ENCODE measurements around the gene ITLN2.
"Not testable (repeated sequence)": the region's sequence is repeated elsewhere in the genome, so short reads cannot be mapped to it uniquely, and the experiment has no call there.

DNA sequence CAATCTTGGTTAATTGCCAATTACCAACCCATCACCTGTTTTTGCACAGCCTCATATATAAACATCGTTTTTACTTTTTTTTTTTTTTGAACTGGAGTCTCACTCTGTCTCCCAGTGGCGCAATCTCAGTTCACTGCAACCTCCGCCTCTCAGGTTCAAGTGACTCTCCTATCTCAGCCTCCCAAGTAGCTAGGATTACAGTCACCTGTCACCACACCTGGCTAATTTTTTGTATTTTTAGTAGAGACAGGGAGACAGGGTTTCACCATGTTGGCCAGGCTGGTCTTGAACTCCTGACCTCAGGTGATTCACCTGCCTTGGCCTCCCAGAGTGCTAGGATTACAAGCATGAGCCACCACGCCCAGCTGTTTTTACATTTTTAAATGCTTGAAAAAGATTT is 37.4 kb upstream of the ITLN2 start:
- TF ChIP-seq TAF1 (IDR thresholded peaks at IDR 0.05; ENCODE audit: low read depth, low read length); CTCF (IDR thresholded peaks at IDR 0.05; ENCODE audit: control extremely low read depth in 1 of 3, insufficient read depth in 1 of 3, low read depth in 1 of 3, low read length in 3 of 3); JUN (IDR thresholded peaks at IDR 0.05; ENCODE audit: low read depth, low read length); CEBPB (IDR thresholded peaks at IDR 0.05; ENCODE audit: low read depth, low read length); RAD21 (IDR thresholded peaks at IDR 0.05 in 1 of 2, conservative IDR thresholded peaks at IDR 0.05 in 1 of 2; ENCODE audit: low read depth in 2 of 2, low read length in 2 of 2); MAX (IDR thresholded peaks at IDR 0.05); POLR2A (IDR thresholded peaks at IDR 0.05; ENCODE audit: control extremely low read depth in 1 of 2, low read depth in 2 of 2, low read length in 2 of 2); EP300 (IDR thresholded peaks at IDR 0.05; ENCODE audit: borderline replicate concordance in 1 of 2, low read depth in 2 of 2, low read length in 2 of 2); CBX8 (IDR thresholded peaks at IDR 0.05; ENCODE audit: borderline replicate concordance, low read depth, low read length); PHF8 (conservative IDR thresholded peaks at IDR 0.05; ENCODE audit: low read depth, low read length); SP1 (IDR thresholded peaks at IDR 0.05; ENCODE audit: low read depth, low read length); HDAC2 (IDR thresholded peaks at IDR 0.05; ENCODE audit: borderline replicate concordance in 1 of 2, low read depth in 2 of 2, low read length in 2 of 2); JUND (IDR thresholded peaks at IDR 0.05; ENCODE audit: low read length): not testable (repeated sequence)

Data from H1 (cell line).